ENCODE results near the gene HTR5A.

The HTR5A gene

GRCh38 chr7:155131090-155131489 lies 61.0 kb downstream of the HTR5A start:
- Histone ChIP-seq H3K9me2 (replicated peaks; ENCODE audit: control insufficient read depth, low read length) (no peaks in the 10 kb centered on the region), H3K36me3 (ENCODE audit: control insufficient read depth, low read length) (no peaks in the 10 kb centered on the region), H3K4me3 (ENCODE audit: low read length) (no peak overlapping the region), H3K4me1 (ENCODE audit: control insufficient read depth, low read length) (no peaks in the 10 kb centered on the region), H3K9me3 (ENCODE audit: control insufficient read depth, insufficient read depth, low read length) (no peaks in the 10 kb centered on the region), H4K20me1 (ENCODE audit: control insufficient read depth, insufficient read depth, low read depth, low read length) (no peaks in the 10 kb centered on the region), H3F3A (ENCODE audit: control insufficient read depth, insufficient read depth) (no peaks in the 10 kb centered on the region), H3K27ac (ENCODE audit: low read depth, low read length) (no peak overlapping the region), H3K4me2 (ENCODE audit: low read length) (no peak overlapping the region), H3K79me2 (ENCODE audit: control insufficient read depth, low read length) (no peaks in the 10 kb centered on the region), H3K27me3 (ENCODE audit: control insufficient read depth, low read length) (0 out of 2 replicates have a peak, but pooled peaks cover 3% of the 10 kb centered on the region)
- no peak for TF ChIP-seq EZH2phosphoT487 (IDR thresholded peaks at IDR 0.05; ENCODE audit: borderline replicate concordance, low read length)
- TF ChIP-seq, protein P1, sequence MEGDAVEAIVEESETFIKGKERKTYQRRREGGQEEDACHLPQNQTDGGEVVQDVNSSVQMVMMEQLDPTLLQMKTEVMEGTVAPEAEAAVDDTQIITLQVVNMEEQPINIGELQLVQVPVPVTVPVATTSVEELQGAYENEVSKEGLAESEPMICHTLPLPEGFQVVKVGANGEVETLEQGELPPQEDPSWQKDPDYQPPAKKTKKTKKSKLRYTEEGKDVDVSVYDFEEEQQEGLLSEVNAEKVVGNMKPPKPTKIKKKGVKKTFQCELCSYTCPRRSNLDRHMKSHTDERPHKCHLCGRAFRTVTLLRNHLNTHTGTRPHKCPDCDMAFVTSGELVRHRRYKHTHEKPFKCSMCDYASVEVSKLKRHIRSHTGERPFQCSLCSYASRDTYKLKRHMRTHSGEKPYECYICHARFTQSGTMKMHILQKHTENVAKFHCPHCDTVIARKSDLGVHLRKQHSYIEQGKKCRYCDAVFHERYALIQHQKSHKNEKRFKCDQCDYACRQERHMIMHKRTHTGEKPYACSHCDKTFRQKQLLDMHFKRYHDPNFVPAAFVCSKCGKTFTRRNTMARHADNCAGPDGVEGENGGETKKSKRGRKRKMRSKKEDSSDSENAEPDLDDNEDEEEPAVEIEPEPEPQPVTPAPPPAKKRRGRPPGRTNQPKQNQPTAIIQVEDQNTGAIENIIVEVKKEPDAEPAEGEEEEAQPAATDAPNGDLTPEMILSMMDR (IDR thresholded peaks at IDR 0.05; ENCODE audit: low read depth, low read length, poor library complexity, severe bottlenecking) = no peak

DNA sequence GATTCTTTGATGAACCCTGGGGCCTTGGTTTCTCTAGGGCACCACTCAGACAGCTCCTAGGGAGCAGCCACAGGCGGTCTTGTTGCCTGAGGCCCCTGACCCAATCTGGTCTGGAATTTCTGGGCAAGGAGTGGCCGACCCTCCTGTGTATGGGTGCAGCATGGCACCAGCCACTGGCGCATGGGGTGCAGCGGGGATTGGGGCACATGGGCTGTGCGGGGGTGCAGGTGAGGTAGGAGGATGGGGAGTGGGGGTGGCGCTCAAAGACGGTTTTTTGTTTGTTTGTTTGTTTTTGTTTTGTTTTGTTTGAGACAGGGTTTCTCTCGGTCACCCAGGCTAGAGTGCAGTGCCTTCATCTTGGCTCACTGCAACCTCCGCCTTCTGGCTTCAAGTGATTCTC lies 62.3 kb downstream of the HTR5A start:
- Histone ChIP-seq H3K79me2 (ENCODE audit: control insufficient read depth, low read length) (no peaks in the 10 kb centered on the region), H3K27ac (ENCODE audit: low read depth, low read length) (no peak overlapping the region), H3K9me2 (replicated peaks; ENCODE audit: control insufficient read depth, low read length) (no peaks in the 10 kb centered on the region), H4K20me1 (ENCODE audit: control insufficient read depth, insufficient read depth, low read depth, low read length) (no peaks in the 10 kb centered on the region), H3K4me1 (ENCODE audit: control insufficient read depth, low read length) (no peaks in the 10 kb centered on the region), H3K27me3 (ENCODE audit: control insufficient read depth, low read length) (no peaks in the 10 kb centered on the region), H3K9me3 (ENCODE audit: control insufficient read depth, insufficient read depth, low read length) (no peaks in the 10 kb centered on the region), H3K4me2 (ENCODE audit: low read length) (no peak overlapping the region), H3F3A (ENCODE audit: control insufficient read depth, insufficient read depth) (no peaks in the 10 kb centered on the region), H3K4me3 (ENCODE audit: low read length) (no peak overlapping the region), H3K36me3 (ENCODE audit: control insufficient read depth, low read length) (no peaks in the 10 kb centered on the region)
- TF ChIP-seq EZH2phosphoT487 (IDR thresholded peaks at IDR 0.05; ENCODE audit: borderline replicate concordance, low read length) = no peak
- TF ChIP-seq, protein P1 (IDR thresholded peaks at IDR 0.05; ENCODE audit: low read depth, low read length, poor library complexity, severe bottlenecking) = no peak

- Histone ChIP-seq H3K9me2 (replicated peaks; ENCODE audit: control insufficient read depth, low read length) (no peaks in the 10 kb centered on the region), H3K36me3 (ENCODE audit: control insufficient read depth, low read length) (no peaks in the 10 kb centered on the region), H3K27ac (ENCODE audit: low read depth, low read length) (no peak overlapping the region), H3K4me1 (ENCODE audit: control insufficient read depth, low read length) (no peaks in the 10 kb centered on the region), H3K4me3 (ENCODE audit: low read length) (no peak overlapping the region), H3K4me2 (ENCODE audit: low read length) (no peak overlapping the region), H3K9me3 (ENCODE audit: control insufficient read depth, insufficient read depth, low read length) (no peaks in the 10 kb centered on the region), H3K27me3 (ENCODE audit: control insufficient read depth, low read length) (no peaks in the 10 kb centered on the region), H4K20me1 (ENCODE audit: control insufficient read depth, insufficient read depth, low read depth, low read length) (no peaks in the 10 kb centered on the region), H3K79me2 (ENCODE audit: control insufficient read depth, low read length) (no peaks in the 10 kb centered on the region), H3F3A (ENCODE audit: control insufficient read depth, insufficient read depth) (no peaks in the 10 kb centered on the region)
- TF ChIP-seq EZH2phosphoT487 (IDR thresholded peaks at IDR 0.05; ENCODE audit: borderline replicate concordance, low read length) = no peak
- TF ChIP-seq, protein P1 (IDR thresholded peaks at IDR 0.05; ENCODE audit: low read depth, low read length, poor library complexity, severe bottlenecking) = no peak
Observed at GRCh38 chr7:155136619-155137243, 66.6 kb downstream of the HTR5A start.

All from DOHH2 (cell line).